Measurements from ENCODE around the gene CDKAL1.

The CDKAL1 gene

DNA sequence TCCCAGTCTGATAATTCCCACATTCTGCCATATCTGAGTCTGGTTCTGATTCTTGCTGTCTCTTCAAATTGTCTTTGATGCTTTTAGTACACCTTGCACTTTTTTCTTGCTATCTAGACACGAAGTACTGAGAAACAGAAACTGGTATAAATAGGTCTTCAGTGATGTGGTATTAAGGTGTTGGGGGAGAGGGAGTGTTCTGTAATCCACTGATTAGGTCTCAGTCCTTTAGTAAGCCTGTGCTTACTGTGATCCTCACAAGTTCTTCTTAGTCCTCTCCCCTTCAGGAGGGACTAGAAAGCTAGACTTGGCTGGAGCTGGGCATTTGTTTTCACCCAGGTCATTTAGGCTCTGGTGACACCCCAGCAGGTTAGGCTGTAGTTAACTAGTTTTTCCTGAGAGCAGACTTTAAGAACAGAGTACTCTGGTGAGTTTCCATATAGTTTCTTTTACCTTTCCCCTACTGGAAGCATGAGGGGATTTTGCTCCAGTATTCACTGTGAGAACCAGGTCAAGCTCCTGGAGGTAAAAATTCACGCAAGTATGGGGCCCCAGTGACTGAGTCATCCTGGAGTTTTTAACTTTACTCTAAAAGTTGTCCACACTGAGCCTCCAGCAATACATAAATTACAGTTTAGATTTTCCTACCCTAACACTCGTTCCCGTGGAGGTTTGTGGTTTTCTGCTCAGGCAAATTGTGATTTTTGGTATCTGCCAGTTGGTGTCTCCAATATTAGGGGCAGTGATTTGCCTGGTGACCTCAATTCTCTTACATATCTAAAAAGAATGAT, 154.6 kb downstream of the CDKAL1 start:
- TF ChIP-seq POLR2AphosphoS5 (IDR thresholded peaks at IDR 0.05; ENCODE audit: low read depth, low read length) = no peak

GRCh38 chr6:20691185-20691584, 156.9 kb downstream of the CDKAL1 start:
- TF ChIP-seq SIN3A (IDR thresholded peaks at IDR 0.05; ENCODE audit: borderline replicate concordance, insufficient read depth, low read length) (no peak), REST (IDR thresholded peaks at IDR 0.05; ENCODE audit: insufficient read depth in 1 of 2, low read depth in 2 of 2, low read length in 2 of 2) (no peak), FOXP2 (optimal IDR thresholded peaks at IDR 0.05; ENCODE audit: borderline replicate concordance, extremely low read depth, extremely low read length, insufficient read depth) (no peak), TAF1 (IDR thresholded peaks at IDR 0.05; ENCODE audit: borderline replicate concordance, insufficient read depth, low read length) (no peak), POLR2AphosphoS5 (IDR thresholded peaks at IDR 0.05; ENCODE audit: low read depth, low read length) (no peak)

GRCh38 chr6:20692023-20692422, 157.8 kb downstream of the CDKAL1 start:
- TF ChIP-seq FOXP2 (optimal IDR thresholded peaks at IDR 0.05; ENCODE audit: borderline replicate concordance, extremely low read depth, extremely low read length, insufficient read depth) (no peak), SIN3A (IDR thresholded peaks at IDR 0.05; ENCODE audit: borderline replicate concordance, insufficient read depth, low read length) (no peak), TAF1 (IDR thresholded peaks at IDR 0.05; ENCODE audit: borderline replicate concordance, insufficient read depth, low read length) (no peak), REST (IDR thresholded peaks at IDR 0.05; ENCODE audit: insufficient read depth in 1 of 2, low read depth in 2 of 2, low read length in 2 of 2) (no peak), POLR2AphosphoS5 (IDR thresholded peaks at IDR 0.05; ENCODE audit: low read depth, low read length) (no peak)

DNA sequence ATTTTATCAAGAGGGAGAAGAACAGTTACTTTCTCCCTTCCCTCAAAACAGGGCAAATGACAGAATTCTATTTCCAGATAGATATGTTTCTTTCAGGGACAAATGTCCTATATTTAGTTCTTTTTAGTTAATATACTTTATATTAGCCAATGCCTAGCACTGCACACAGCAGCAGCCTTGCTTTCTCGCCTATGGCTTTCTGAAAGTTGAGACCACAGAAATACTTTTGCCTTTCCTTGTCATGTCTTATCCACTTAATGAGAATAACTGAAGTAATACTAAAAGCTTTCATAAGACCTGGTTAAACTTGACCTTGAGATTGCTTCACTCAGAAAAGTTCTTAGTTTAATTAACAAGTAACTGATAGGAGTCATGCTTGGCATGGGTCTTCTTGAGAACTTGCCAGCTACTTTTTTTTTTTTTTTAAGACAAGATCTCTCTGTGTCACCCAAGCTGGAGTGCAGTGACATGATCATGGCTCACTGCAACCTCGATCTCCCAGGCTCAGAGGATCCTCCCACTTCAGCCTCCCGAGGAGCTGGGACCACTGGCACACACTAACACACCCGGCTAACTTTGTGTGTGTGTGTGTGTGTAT, 159.3 kb downstream of the CDKAL1 start:
- TF ChIP-seq SIN3A (IDR thresholded peaks at IDR 0.05; ENCODE audit: borderline replicate concordance, insufficient read depth, low read length) = no peak
- TF ChIP-seq REST (IDR thresholded peaks at IDR 0.05; ENCODE audit: insufficient read depth in 1 of 2, low read depth in 2 of 2, low read length in 2 of 2) = no peak
- no peak for TF ChIP-seq TAF1 (IDR thresholded peaks at IDR 0.05; ENCODE audit: borderline replicate concordance, insufficient read depth, low read length)

DNA sequence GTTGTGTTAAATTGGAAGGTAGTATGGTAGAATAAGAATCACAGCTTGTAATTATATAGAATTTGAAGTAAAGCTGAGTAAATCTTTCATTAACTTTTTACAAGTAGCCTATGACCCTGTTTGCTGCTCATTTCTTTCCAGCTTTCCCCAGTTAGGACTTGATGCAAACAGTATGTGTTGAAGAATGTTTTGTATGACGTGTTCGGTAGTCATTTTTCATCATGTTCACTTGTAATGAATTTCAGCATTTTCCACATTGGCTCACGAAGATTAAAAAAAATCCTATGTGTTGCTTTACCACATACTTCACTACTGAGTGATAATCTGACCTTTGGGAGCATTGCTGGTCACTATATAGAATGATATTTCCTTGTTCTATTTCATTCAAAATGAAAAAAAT, 162.4 kb downstream of the CDKAL1 start:
- TF ChIP-seq SIN3A (IDR thresholded peaks at IDR 0.05; ENCODE audit: borderline replicate concordance, insufficient read depth, low read length) (no peak), POLR2AphosphoS5 (IDR thresholded peaks at IDR 0.05; ENCODE audit: low read depth, low read length) (no peak)

DNA sequence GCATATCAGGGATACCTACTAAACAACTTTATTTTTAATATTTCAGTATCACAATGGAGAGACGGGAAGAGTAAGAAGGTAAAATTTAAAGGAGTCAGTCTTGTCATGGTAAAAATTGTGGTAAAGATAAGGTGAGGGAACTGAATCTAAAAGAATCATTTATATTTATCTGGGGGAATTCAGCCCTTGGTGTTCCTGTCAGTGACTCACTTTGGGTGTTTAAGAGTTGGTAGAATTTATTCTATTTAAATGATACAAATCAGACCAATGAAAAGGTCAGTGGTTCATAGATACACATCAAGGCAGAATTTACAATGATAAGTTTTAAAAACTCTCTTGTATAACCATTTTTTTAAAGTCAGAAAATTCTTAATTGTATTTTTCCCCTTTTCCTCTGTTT, 164.4 kb downstream of the CDKAL1 start:
- no peak for TF ChIP-seq TAF1 (IDR thresholded peaks at IDR 0.05; ENCODE audit: borderline replicate concordance, insufficient read depth, low read length)
- TF ChIP-seq POLR2AphosphoS5 (IDR thresholded peaks at IDR 0.05; ENCODE audit: low read depth, low read length) = no peak
- no peak for TF ChIP-seq REST (IDR thresholded peaks at IDR 0.05; ENCODE audit: insufficient read depth in 1 of 2, low read depth in 2 of 2, low read length in 2 of 2)
- TF ChIP-seq SIN3A (IDR thresholded peaks at IDR 0.05; ENCODE audit: borderline replicate concordance, insufficient read depth, low read length) = no peak
